HepG2 (cell line): ENCODE measurements around the gene PLXND1. TPM values are rescaled to one million over a fixed set of nuclear protein-coding genes. Genes with fewer than 3 reads are reported as not detected.

Experiments used
- FOSL1 ChIP-seq: sonication (generic); formaldehyde crosslinking; IDR thresholded peaks from 2 replicates; pipeline ENCODE4 v1.9.0; 2021; ENCODE audit warnings: missing genetic modification reagents, borderline replicate concordance
- KLF16 ChIP-seq, 2 experiments: sonication (generic) in 1 of 2; formaldehyde crosslinking in 1 of 2; IDR thresholded peaks; 2 replicates each; pipeline versions ENCODE4 v1.6.1 to v1.8.0; 2016 to 2023; ENCODE audit warnings: missing genetic modification reagents in 2 of 2, missing compliant biosample characterization in 1 of 2
- MAZ ChIP-seq, 2 experiments: sonication (generic) in 1 of 2; formaldehyde crosslinking in 1 of 2; IDR thresholded peaks; 2 replicates each; pipeline versions ENCODE4 v1.5.0 to v1.6.1; 2012 to 2020; ENCODE audit warnings: low read depth in 2 of 2, mild to moderate bottlenecking in 2 of 2, borderline replicate concordance in 1 of 2, improper control_type of control experiment in 1 of 2, low read length in 1 of 2, missing genetic modification reagents in 1 of 2, moderate library complexity in 1 of 2
- polyA plus RNA-seq, 8 experiments: library from polyadenylated mRNA; depleted of rRNA in 3 of 8; stranded (reverse) in 7 of 8; unstranded in 1 of 8; fragments of >200 nt; fragmentation: Illumina TruSeq in 4 of 8; extraction: Trizol in 4 of 8; gene quantifications; 2 replicates each; pipeline versions ENCODE4 v1.2.1 to v1.2.3, GENCODE V29; 2011 to 2016; ENCODE audit warnings: low read depth in 4 of 8, missing spikeins in 1 of 8, mixed read lengths in 1 of 8; ENCODE audit not compliant: insufficient read depth in 1 of 8
- total RNA-seq, 5 experiments: library from RNA; depleted of rRNA; stranded (reverse); fragments of >200 nt; fragmentation: Illumina TruSeq; extraction: Trizol; gene quantifications; 2 replicates each; pipeline ENCODE4 v1.2.3, GENCODE V29; 2016; ENCODE audit warnings: low read depth in 1 of 5
- TF ChIP-seq, protein P1 (sequence below): sonication (generic); IDR thresholded peaks from 2 replicates; pipeline ENCODE4 v1.6.1; 2016; ENCODE audit warnings: low read depth, borderline replicate concordance
- TF ChIP-seq, protein P2 (sequence below): sonication (generic); formaldehyde crosslinking; IDR thresholded peaks from 2 replicates; pipeline ENCODE4 v1.4.0; 2020; ENCODE audit warnings: missing genetic modification reagents
- TF ChIP-seq, protein P3 (sequence below): sonication (generic); formaldehyde crosslinking; IDR thresholded peaks from 2 replicates; pipeline ENCODE4 v1.4.0; 2020; ENCODE audit warnings: mild to moderate bottlenecking, missing genetic modification reagents

The PLXND1 gene
- total and polyA plus RNA-seq, 2 of the 13 experiments (the other 11 are each of a cell fraction or from before 2014, with no cell fraction given): 15.9 to 42.0 TPM

DNA sequence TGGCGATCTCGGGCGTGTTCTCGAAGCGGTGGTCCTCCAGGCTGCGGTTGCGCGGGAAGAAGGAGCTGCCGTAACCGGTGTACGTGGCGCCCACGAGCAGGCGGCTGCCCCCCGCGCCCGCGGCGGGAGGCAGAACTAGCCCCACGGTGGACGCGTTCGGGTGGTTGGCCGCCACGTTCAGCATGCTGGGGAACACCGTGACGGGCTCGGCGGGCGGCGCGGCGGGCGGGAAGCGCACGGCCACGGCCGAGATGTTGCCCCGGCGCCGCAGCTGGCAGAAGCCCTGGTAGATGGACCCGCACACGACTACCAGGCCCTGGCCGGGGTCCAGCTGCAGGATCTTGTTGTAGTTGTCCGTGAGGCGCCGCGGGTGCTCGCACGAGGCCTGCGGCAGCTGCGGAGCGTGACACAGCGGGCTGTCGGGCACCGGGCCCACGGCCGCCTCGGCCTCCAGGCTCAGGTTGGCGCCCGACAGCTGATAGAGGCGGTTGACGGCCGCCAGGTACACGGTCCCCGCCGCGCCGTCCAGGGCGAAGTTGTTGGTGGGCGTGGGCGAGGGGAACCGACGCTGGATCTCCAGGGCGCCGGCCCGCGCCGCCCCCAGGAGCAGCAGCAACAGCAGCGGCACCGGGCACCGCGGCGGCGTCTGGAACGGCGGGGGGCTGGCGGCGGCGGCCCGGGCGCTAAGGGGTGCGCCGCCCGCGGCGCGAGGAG, 397 bp downstream of the PLXND1 start (continued):
- TF ChIP-seq FOSL1: no peak
- TF ChIP-seq, protein P1, sequence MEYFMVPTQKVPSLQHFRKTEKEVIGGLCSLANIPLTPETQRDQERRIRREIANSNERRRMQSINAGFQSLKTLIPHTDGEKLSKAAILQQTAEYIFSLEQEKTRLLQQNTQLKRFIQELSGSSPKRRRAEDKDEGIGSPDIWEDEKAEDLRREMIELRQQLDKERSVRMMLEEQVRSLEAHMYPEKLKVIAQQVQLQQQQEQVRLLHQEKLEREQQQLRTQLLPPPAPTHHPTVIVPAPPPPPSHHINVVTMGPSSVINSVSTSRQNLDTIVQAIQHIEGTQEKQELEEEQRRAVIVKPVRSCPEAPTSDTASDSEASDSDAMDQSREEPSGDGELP: peak; percentile 13; the same call in 1 of the 2 replicates
- no peak for TF ChIP-seq KLF16 (CRISPR knock-in tag; IDR thresholded peaks at IDR 0.05)
- no peak for TF ChIP-seq MAZ (IDR thresholded peaks at IDR 0.05; ENCODE audit: borderline replicate concordance, low read depth, low read length)
- peak; percentile 47 for TF ChIP-seq MAZ (CRISPR knock-in tag; IDR thresholded peaks at IDR 0.05; ENCODE audit: low read depth)
- TF ChIP-seq, protein P2, sequence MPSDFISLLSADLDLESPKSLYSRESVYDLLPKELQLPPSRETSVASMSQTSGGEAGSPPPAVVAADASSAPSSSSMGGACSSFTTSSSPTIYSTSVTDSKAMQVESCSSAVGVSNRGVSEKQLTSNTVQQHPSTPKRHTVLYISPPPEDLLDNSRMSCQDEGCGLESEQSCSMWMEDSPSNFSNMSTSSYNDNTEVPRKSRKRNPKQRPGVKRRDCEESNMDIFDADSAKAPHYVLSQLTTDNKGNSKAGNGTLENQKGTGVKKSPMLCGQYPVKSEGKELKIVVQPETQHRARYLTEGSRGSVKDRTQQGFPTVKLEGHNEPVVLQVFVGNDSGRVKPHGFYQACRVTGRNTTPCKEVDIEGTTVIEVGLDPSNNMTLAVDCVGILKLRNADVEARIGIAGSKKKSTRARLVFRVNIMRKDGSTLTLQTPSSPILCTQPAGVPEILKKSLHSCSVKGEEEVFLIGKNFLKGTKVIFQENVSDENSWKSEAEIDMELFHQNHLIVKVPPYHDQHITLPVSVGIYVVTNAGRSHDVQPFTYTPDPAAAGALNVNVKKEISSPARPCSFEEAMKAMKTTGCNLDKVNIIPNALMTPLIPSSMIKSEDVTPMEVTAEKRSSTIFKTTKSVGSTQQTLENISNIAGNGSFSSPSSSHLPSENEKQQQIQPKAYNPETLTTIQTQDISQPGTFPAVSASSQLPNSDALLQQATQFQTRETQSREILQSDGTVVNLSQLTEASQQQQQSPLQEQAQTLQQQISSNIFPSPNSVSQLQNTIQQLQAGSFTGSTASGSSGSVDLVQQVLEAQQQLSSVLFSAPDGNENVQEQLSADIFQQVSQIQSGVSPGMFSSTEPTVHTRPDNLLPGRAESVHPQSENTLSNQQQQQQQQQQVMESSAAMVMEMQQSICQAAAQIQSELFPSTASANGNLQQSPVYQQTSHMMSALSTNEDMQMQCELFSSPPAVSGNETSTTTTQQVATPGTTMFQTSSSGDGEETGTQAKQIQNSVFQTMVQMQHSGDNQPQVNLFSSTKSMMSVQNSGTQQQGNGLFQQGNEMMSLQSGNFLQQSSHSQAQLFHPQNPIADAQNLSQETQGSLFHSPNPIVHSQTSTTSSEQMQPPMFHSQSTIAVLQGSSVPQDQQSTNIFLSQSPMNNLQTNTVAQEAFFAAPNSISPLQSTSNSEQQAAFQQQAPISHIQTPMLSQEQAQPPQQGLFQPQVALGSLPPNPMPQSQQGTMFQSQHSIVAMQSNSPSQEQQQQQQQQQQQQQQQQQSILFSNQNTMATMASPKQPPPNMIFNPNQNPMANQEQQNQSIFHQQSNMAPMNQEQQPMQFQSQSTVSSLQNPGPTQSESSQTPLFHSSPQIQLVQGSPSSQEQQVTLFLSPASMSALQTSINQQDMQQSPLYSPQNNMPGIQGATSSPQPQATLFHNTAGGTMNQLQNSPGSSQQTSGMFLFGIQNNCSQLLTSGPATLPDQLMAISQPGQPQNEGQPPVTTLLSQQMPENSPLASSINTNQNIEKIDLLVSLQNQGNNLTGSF (CRISPR knock-in tag): peak; percentile 17; the same call in 1 of the 2 replicates
- TF ChIP-seq, protein P3, sequence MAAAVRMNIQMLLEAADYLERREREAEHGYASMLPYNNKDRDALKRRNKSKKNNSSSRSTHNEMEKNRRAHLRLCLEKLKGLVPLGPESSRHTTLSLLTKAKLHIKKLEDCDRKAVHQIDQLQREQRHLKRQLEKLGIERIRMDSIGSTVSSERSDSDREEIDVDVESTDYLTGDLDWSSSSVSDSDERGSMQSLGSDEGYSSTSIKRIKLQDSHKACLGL (CRISPR knock-in tag): peak; percentile 62
